ENCODE data around the gene GLRA1. TPM values are rescaled to one million over a fixed set of nuclear protein-coding genes. Genes with fewer than 3 reads are reported as not detected.
A peak's percentile ranks its signal among the peaks of the same experiment; 100 is the strongest.

Gene GLRA1
- total RNA-seq, 1 donor from 2014 or later = not detected

DNA sequence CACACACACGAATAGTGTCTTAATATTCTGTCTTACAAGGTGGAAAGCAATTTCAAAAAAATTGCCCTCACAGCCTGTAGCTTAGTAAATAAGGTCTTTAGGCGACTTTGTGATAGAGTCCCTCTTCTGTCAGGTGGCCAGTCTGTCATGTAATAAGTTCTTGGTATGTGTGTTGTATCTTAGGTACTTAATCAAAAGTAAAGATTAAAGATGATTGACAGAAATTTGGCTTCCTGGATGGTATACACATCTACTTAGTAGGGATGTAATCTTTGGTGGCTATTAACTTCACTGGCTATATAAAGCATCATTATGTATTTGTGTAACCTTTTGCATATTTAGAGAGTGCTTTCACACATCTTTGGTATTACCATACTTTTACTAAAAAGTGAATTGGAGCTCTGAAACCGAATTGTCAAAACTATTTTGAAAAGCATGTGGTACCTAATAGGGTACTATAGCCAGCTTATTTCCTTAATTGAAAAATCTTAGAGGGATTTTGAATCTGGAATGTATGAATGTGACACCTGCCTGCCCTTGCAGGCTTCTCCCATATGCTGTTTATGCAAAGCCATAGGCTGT is 149.5 kb downstream of the GLRA1 start:
- H3K9me3 ChIP-seq = no peaks in the 10 kb centered on the region
- TF ChIP-seq, protein P1, sequence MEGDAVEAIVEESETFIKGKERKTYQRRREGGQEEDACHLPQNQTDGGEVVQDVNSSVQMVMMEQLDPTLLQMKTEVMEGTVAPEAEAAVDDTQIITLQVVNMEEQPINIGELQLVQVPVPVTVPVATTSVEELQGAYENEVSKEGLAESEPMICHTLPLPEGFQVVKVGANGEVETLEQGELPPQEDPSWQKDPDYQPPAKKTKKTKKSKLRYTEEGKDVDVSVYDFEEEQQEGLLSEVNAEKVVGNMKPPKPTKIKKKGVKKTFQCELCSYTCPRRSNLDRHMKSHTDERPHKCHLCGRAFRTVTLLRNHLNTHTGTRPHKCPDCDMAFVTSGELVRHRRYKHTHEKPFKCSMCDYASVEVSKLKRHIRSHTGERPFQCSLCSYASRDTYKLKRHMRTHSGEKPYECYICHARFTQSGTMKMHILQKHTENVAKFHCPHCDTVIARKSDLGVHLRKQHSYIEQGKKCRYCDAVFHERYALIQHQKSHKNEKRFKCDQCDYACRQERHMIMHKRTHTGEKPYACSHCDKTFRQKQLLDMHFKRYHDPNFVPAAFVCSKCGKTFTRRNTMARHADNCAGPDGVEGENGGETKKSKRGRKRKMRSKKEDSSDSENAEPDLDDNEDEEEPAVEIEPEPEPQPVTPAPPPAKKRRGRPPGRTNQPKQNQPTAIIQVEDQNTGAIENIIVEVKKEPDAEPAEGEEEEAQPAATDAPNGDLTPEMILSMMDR (IDR thresholded peaks at IDR 0.05) = no peak
- H3K36me3 ChIP-seq = no peaks in the 10 kb centered on the region
- DNase-seq (ENCODE audit: low spot score in 2 of 2) = no peak
- H3K27ac ChIP-seq = peak overlapping the region; percentile 90 to 92
- peak overlapping the region in 1 of 2 donors; percentile 89 for H3K4me3 ChIP-seq
- H3K4me1 ChIP-seq = peaks cover 7 to 49% of the 10 kb centered on the region in 2 donors
- intact Hi-C loops (cut with DNase I) = loop anchor here (10.0 kb wide), 1 partner anchor 500 kb away; no protein-coding TSS in a partner anchor
- H3K27me3 ChIP-seq = no peaks in the 10 kb centered on the region

DNA sequence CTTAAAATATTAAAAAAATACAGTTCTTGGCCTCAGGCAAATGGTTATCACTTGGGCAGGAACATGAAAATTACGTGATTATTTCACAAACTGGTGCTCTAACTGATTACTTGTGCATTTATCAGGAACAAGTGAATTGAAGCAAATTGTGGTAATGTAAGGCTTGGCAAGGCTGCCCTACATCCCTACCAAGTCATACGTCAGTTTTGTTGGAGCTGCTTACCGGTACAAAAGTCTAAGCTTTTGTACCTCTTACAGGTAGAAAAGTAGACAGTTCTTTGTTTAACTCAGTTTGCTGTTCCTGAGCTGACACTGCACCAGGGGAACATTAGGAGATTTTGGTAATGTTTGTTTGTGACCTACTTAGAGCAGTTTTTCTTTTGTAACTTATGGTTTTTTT is 150.7 kb downstream of the GLRA1 start:
- Histone ChIP-seq H3K4me1 (peaks cover 9 to 47% of the 10 kb centered on the region in 2 donors), H3K36me3 (no peaks in the 10 kb centered on the region), H3K27ac (peak overlapping the region; percentile 90 to 92), H3K27me3 (no peaks in the 10 kb centered on the region), H3K9me3 (no peaks in the 10 kb centered on the region), H3K4me3 (peak overlapping the region; percentile 89 to 92)
- no peak for DNase-seq (ENCODE audit: low spot score in 2 of 2)
- intact Hi-C loops (cut with DNase I) = loop anchor here (10.0 kb wide), 1 partner anchor 501 kb away; no protein-coding TSS in a partner anchor
- TF ChIP-seq, protein P1 (IDR thresholded peaks at IDR 0.05) = no peak

DNA sequence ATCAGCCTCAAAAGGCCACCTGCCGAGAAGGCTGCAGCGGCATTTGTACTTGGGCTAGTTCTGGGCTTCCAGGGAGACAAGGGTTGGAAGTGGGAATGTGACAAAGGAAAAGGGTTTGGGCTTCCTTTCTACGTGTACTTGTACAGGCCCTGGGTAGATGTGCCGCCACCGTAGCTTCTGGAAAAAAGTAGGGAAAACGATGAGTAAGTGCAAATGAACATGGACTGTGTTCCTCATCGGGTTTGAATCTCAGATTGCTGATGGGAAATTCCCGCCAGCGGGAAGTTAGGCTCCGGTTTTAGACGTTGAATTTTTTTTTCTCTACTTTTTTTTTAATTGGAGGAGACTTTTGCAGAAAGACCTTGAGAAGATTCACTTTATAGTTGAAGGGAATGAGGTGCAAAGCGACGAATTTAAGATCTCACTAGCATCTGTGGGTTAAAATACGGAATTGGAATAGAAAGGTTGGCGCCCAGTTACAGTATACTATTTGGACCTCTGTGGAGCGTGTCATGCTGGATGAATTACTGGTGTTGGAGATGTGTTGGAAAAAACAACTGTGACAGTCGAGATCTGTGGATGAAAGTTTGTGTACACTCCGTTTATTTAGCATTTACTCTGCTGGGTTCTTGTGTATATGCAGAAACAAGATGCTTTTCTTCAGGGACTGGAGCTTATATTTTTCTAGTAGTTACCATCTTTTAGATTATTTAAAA is 151.6 kb downstream of the GLRA1 start:
- DNase-seq (ENCODE audit: low spot score in 2 of 2) = no peak
- Histone ChIP-seq H3K9me3 (no peaks in the 10 kb centered on the region), H3K27me3 (no peaks in the 10 kb centered on the region), H3K4me3 (peak overlapping the region; percentile 89 to 92), H3K36me3 (no peaks in the 10 kb centered on the region), H3K4me1 (peaks cover 9 to 41% of the 10 kb centered on the region in 2 donors), H3K27ac (peak overlapping the region; percentile 90 to 92)
- intact Hi-C loops (cut with DNase I) = loop anchor here (10.0 kb wide), 1 partner anchor 502 kb away; no protein-coding TSS in a partner anchor
- TF ChIP-seq, protein P1 (IDR thresholded peaks at IDR 0.05) = no peak

Other genes with a start within 250 kb of the GLRA1 start
- gene SPARC, start 237.9 kb downstream of the GLRA1 start, total RNA-seq = 935 TPM
- gene ATOX1, start 166.2 kb downstream of the GLRA1 start, total RNA-seq = 179 TPM
- gene G3BP1, start 152.9 kb downstream of the GLRA1 start, total RNA-seq = 138 TPM